GM12878 (cell line): ENCODE data around the gene PDE3B. TPM values are rescaled to one million over a fixed set of nuclear protein-coding genes. Genes with fewer than 3 reads are reported as not detected.

Experiments
- ATAC-seq: fragments of 200-7000 bp; cut with Tn5 transposase; 3 replicates; pipeline ENCODE4 v1.9.1; 2020; ENCODE audit warnings: mild to moderate bottlenecking, moderate library complexity
- BruUV-seq: library from RNA; stranded (reverse); fragments of 400-500 nt; replicated peaks from 2 replicates; lab custom pipeline; 2021; lab: Mats Ljungman, UMichigan
- CTCF ChIA-PET: fragments of 300-600 bp; sonication (Branson Sonifier 250); formaldehyde crosslinking; extraction: SDS; loops from one replicate; lab custom pipeline; 2021; ENCODE audit warnings: inconsistent platforms; lab: Yijun Ruan, JAX
- POLR2A ChIA-PET: fragments of 350-600 bp; formaldehyde crosslinking; extraction: SDS; loops from one replicate; lab custom pipeline; 2021; ENCODE audit warnings: inconsistent platforms; lab: Charles Lee
- RAD21 ChIA-PET: fragments of 300-600 bp; sonication (Branson Sonifier 250); formaldehyde crosslinking; loops from one replicate; lab custom pipeline; 2023; ENCODE audit warnings: antibody characterized with exemption; ENCODE audit not compliant: unreplicated experiment; lab: Charles Lee
- SMC1A ChIA-PET: fragments of 300-600 bp; sonication (Branson Sonifier 250); formaldehyde crosslinking; loops from one replicate; lab custom pipeline; 2023; ENCODE audit not compliant: unreplicated experiment, uncharacterized antibody; lab: Charles Lee
- DNase-seq: peaks from one replicate; pipeline ENCODE4 v3.0.0-alpha.2; 2011; ENCODE audit warnings: low read depth, low spot score
- FAIRE-seq: peaks from 3 replicates; lab custom pipeline; 2011; peaks lifted over from hg19 to GRCh38; lab: Jason Lieb, UNC
- H2AFZ ChIP-seq: 2 replicates; pipeline ENCODE4 v1.6.0; 2011; ENCODE audit warnings: low read depth, low read length, control low read depth; ENCODE audit not compliant: control insufficient read depth
- H3K27ac ChIP-seq: 2 replicates; pipeline ENCODE4 v1.5.1; 2011; ENCODE audit warnings: control low read depth; ENCODE audit not compliant: control insufficient read depth, insufficient read depth
- H3K27me3 ChIP-seq, 2 experiments: replicated peaks in 1 of 2; 2 replicates each; pipeline versions ENCODE4 v1.6.0 to v1.6.1; 2011; ENCODE audit warnings: low read length in 1 of 2; ENCODE audit not compliant: control insufficient read depth in 2 of 2, insufficient read depth in 2 of 2
- H3K36me3 ChIP-seq, 2 experiments: 2 replicates each; pipeline ENCODE4 v1.5.1; 2011; ENCODE audit warnings: low read length in 1 of 2; ENCODE audit not compliant: control insufficient read depth in 2 of 2, insufficient read depth in 2 of 2
- H3K4me1 ChIP-seq: 2 replicates; pipeline ENCODE4 v1.6.1; 2011; ENCODE audit warnings: mild to moderate bottlenecking, low read length, moderate library complexity, mixed read lengths; ENCODE audit not compliant: control insufficient read depth, insufficient read depth
- H3K4me2 ChIP-seq: 2 replicates; pipeline ENCODE4 v1.6.0; 2011; ENCODE audit warnings: control low read depth; ENCODE audit not compliant: control insufficient read depth, insufficient read depth
- H3K4me3 ChIP-seq: fragments of 200-600 bp; sonication (generic); 2 replicates; pipeline ENCODE4 v1.5.1; 2016
- H3K79me2 ChIP-seq: 2 replicates; pipeline ENCODE4 v1.6.0; 2011; ENCODE audit warnings: low read length; ENCODE audit not compliant: control insufficient read depth, insufficient read depth
- H3K9ac ChIP-seq: 2 replicates; pipeline ENCODE4 v1.8.0; 2011; ENCODE audit warnings: low read length, control low read depth, mixed read lengths; ENCODE audit not compliant: control insufficient read depth, insufficient read depth
- H3K9me3 ChIP-seq: replicated peaks from 3 replicates; pipeline ENCODE4 v1.5.1; 2011; ENCODE audit warnings: mild to moderate bottlenecking, low read length; ENCODE audit not compliant: control insufficient read depth, insufficient read depth
- H4K20me1 ChIP-seq: 2 replicates; pipeline ENCODE4 v1.6.0; 2011; ENCODE audit not compliant: control insufficient read depth, insufficient read depth
- BHLHE40 ChIP-seq, 2 experiments: fragments of 450-650 bp in 1 of 2; IDR thresholded peaks; 2 replicates each; pipeline ENCODE4 v1.6.1; 2011 to 2017; ENCODE audit warnings: low read depth in 2 of 2, borderline replicate concordance in 1 of 2, improper control_type of control experiment in 1 of 2, low read length in 1 of 2, mild to moderate bottlenecking in 1 of 2
- CHD1 ChIP-seq: IDR thresholded peaks from 2 replicates; pipeline ENCODE4 v1.6.1; 2012; ENCODE audit warnings: low read depth, low read length, improper control_type of control experiment
- ESRRA ChIP-seq: IDR thresholded peaks from 2 replicates; pipeline ENCODE4 v1.6.1; 2012; ENCODE audit warnings: mild to moderate bottlenecking, low read length, improper control_type of control experiment
- HDGF ChIP-seq: fragments of 450-650 bp; IDR thresholded peaks from 2 replicates; pipeline ENCODE4 v1.6.1; 2016; ENCODE audit warnings: antibody characterized with exemption
- IKZF1 ChIP-seq: fragments of 450-650 bp; conservative IDR thresholded peaks from 2 replicates; pipeline ENCODE4 v1.6.1; 2017; ENCODE audit warnings: antibody characterized with exemption, mild to moderate bottlenecking
- KDM1A ChIP-seq: fragments of 200-600 bp; sonication (generic); IDR thresholded peaks from 2 replicates; pipeline ENCODE4 v1.6.1; 2016; ENCODE audit warnings: borderline replicate concordance
- MXI1 ChIP-seq: fragments of 150-350 bp; IDR thresholded peaks from 2 replicates; pipeline ENCODE4 v1.6.1; 2011; ENCODE audit warnings: low read depth, mild to moderate bottlenecking, inconsistent platforms, low read length, improper control_type of control experiment
- NFYA ChIP-seq: IDR thresholded peaks from 2 replicates; pipeline ENCODE4 v1.6.1; 2011; ENCODE audit warnings: low read depth, mild to moderate bottlenecking, low read length, improper control_type of control experiment, borderline replicate concordance
- SUPT20H ChIP-seq: IDR thresholded peaks from 2 replicates; pipeline ENCODE4 v1.6.1; 2011; ENCODE audit warnings: low read depth, mild to moderate bottlenecking, low read length, moderate library complexity, borderline replicate concordance; ENCODE audit not compliant: control insufficient read depth
- YBX1 ChIP-seq: fragments of 450-650 bp; IDR thresholded peaks from 2 replicates; pipeline ENCODE4 v1.6.1; 2016; ENCODE audit warnings: antibody characterized with exemption
- ZNF274 ChIP-seq: IDR thresholded peaks from one replicate; pipeline ENCODE4 v1.8.0; 2011; ENCODE audit not compliant: insufficient read length, insufficient read depth
- ZNF622 ChIP-seq: fragments of 450-650 bp; IDR thresholded peaks from 2 replicates; pipeline ENCODE4 v1.6.1; 2017; ENCODE audit warnings: mild to moderate bottlenecking, inconsistent platforms
- WGBS: methylation state at CpG from one replicate; pipeline ENCODE4 v1.1.6; 2016; ENCODE audit warnings: low lambda C conversion rate; ENCODE audit not compliant: insufficient replicate concordance, insufficient coverage; ENCODE audit errors: missing lambda C conversion rate; 5-methylcytosine and 5-hydroxymethylcytosine counted together
- in situ Hi-C: fragments of 300-500 bp; cut with MboI; formaldehyde crosslinking; loops from 9 replicates; pipeline ENCODE4 v1.14.3; 2018; ENCODE audit warnings: mixed read lengths
- intact Hi-C: fragments of 100-400 bp; cut with micrococcal nuclease; formaldehyde crosslinking; loops from one replicate; pipeline ENCODE4 v1.14.2; 2022; ENCODE audit not compliant: unreplicated experiment
- polyA plus RNA-seq, 11 experiments: library from polyadenylated mRNA; depleted of rRNA in 4 of 11; unstranded in 6 of 11; stranded (reverse) in 5 of 11; fragments of >200 nt; fragmentation: Nextera tagmentation in 4 of 11; fragmentation: Illumina TruSeq in 1 of 11; extraction: Ambion mirVana in 4 of 11; extraction: Trizol in 1 of 11; gene quantifications; 1 replicate in 1 of 11; 2 replicates in 10 of 11; pipeline versions ENCODE4 v1.2.1 to v1.2.3, GENCODE V29; 2011 to 2016; ENCODE audit warnings: inconsistent platforms in 2 of 11, missing spikeins in 2 of 11, low read depth in 1 of 11
- total RNA-seq, 4 experiments: library from RNA; depleted of rRNA in 3 of 4; stranded (reverse); fragments of >200 nt in 3 of 4; fragmentation: Illumina TruSeq in 1 of 4; extraction: Trizol in 1 of 4; gene quantifications; 2 replicates each; pipeline versions ENCODE4 v1.2.1 to v1.2.3, GENCODE V29; 2013 to 2021
- TF ChIP-seq, protein P1 (sequence below): fragments of 450-650 bp; IDR thresholded peaks from 2 replicates; pipeline ENCODE4 v1.6.1; 2014; ENCODE audit warnings: mild to moderate bottlenecking
- TF ChIP-seq, protein P2 (sequence below): fragments of 450-650 bp; conservative IDR thresholded peaks from 2 replicates; pipeline ENCODE4 v1.6.1; 2017; ENCODE audit warnings: mild to moderate bottlenecking, moderate library complexity

Gene PDE3B
- total and polyA plus RNA-seq, 10 of the 15 experiments (the other 5 are each of a cell fraction or from before 2014, with no cell fraction given), result 0.04 to 3.1 (median 1.9) TPM

DNA sequence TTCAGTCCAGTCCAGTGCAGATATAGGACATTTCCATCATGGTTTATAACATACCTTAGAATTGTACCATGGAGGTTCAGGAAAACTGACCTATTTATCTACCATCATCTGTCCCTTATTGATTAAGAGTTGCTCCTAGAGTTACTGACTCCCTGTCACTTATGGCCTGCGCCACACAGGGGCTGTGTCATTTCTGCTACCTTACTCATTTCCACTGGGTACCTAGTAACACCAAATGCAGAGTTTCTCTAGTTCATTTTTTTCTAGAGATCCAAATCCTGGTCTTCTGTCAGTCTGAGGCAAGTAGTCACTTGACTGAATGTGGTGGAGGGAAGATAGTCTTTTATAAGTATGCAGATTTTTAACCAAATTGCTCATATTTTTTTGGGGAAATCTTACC lies 59.2 kb downstream of the PDE3B start:
- Histone ChIP-seq H3K4me1 (no peaks in the 10 kb centered on the region), H3K4me3 (no peak overlapping the region), H3K27me3 (no peaks in the 10 kb centered on the region), H3K4me2 (no peak overlapping the region), H3K36me3 (no peaks in the 10 kb centered on the region), H2AFZ (no peak overlapping the region), H3K27ac (no peak overlapping the region), H3K9me3 (no peaks in the 10 kb centered on the region), H4K20me1 (no peaks in the 10 kb centered on the region), H3K9ac (no peak overlapping the region), H3K79me2 (no peaks in the 10 kb centered on the region)
- intact Hi-C loops (no loop called here), in situ Hi-C loops (no loop called here)
- ChIA-PET RAD21 (no interaction called here), POLR2A (no interaction called here), SMC1A (no interaction called here), CTCF (no interaction called here)
- TF ChIP-seq IKZF1, result no peak
- TF ChIP-seq HDGF, result no peak
- no peak for TF ChIP-seq BHLHE40 (IDR thresholded peaks at IDR 0.05; ENCODE audit: borderline replicate concordance in 1 of 2, low read depth in 2 of 2, low read length in 1 of 2)
- TF ChIP-seq ZNF622, result no peak
- TF ChIP-seq MXI1, result no peak
- TF ChIP-seq KDM1A, result no peak
- no peak for TF ChIP-seq ZNF274
- TF ChIP-seq SUPT20H, result no peak
- TF ChIP-seq CHD1, result no peak
- TF ChIP-seq YBX1, result no peak
- TF ChIP-seq, protein P1, sequence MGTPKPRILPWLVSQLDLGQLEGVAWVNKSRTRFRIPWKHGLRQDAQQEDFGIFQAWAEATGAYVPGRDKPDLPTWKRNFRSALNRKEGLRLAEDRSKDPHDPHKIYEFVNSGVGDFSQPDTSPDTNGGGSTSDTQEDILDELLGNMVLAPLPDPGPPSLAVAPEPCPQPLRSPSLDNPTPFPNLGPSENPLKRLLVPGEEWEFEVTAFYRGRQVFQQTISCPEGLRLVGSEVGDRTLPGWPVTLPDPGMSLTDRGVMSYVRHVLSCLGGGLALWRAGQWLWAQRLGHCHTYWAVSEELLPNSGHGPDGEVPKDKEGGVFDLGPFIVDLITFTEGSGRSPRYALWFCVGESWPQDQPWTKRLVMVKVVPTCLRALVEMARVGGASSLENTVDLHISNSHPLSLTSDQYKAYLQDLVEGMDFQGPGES, result no peak
- TF ChIP-seq, protein P2, sequence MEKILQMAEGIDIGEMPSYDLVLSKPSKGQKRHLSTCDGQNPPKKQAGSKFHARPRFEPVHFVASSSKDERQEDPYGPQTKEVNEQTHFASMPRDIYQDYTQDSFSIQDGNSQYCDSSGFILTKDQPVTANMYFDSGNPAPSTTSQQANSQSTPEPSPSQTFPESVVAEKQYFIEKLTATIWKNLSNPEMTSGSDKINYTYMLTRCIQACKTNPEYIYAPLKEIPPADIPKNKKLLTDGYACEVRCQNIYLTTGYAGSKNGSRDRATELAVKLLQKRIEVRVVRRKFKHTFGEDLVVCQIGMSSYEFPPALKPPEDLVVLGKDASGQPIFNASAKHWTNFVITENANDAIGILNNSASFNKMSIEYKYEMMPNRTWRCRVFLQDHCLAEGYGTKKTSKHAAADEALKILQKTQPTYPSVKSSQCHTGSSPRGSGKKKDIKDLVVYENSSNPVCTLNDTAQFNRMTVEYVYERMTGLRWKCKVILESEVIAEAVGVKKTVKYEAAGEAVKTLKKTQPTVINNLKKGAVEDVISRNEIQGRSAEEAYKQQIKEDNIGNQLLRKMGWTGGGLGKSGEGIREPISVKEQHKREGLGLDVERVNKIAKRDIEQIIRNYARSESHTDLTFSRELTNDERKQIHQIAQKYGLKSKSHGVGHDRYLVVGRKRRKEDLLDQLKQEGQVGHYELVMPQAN, result no peak
- no peak for TF ChIP-seq ESRRA
- TF ChIP-seq NFYA, result no peak
- FAIRE-seq (no peak), DNase-seq (no peak), ATAC-seq (no peak)
- WGBS, result 6% methylated on average over 1 of the region's 1 CpG
- BruUV-seq, result no TSS peak
